GM21737 (cell line): Measurements from ENCODE around the gene CRKL.
"Not testable (repeated sequence)": the region's sequence is repeated elsewhere in the genome, so short reads cannot be mapped to it uniquely, and the experiment has no call there.

Source experiments
- ATAC-seq: cut with Tn5 transposase; IDR thresholded peaks from one replicate; pipeline ENCODE4 v1.9.1; 2021; ENCODE audit warnings: mild to moderate bottlenecking, moderate library complexity; ENCODE audit not compliant: unreplicated experiment

Gene CRKL

DNA sequence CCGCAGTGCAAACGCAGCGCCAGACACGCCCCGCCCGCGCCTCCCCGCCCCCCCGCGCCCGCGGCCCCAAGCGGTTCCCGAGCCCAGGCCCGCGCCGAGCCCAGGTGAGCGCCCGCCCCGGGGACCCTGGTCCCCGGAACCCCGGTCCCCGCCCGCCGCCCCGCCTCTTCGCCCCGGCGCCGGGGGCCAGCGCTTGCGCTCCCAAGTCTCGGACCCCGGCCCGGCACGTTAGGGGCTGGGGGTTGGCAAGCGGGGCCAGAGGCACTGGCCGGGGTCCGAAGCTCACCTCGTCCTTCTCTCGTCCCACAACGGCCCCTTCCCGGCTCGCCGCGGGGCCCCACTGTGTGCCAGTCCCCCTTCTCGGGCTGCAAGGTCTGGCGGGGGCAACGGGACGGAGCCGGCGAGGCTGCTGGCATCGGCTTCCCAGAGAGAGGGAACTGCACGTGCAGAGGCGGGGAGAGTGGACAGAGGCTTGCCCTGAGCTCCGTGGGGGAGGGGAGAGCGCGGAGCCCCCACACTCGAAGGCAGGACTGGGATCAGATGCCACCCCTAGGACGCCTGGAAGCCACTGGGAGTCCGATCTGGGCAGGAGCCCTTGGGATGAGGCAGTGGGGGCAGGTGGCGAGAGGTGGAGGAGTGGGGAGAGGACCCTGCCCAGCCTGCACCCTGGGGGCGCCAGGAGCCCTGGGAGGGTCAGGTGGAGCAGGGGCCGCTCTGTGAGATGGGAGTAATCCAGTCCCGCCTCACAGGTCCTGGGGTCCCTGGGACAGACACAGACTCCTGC, 48.1 kb downstream of the CRKL start:
- no peak for ATAC-seq

DNA sequence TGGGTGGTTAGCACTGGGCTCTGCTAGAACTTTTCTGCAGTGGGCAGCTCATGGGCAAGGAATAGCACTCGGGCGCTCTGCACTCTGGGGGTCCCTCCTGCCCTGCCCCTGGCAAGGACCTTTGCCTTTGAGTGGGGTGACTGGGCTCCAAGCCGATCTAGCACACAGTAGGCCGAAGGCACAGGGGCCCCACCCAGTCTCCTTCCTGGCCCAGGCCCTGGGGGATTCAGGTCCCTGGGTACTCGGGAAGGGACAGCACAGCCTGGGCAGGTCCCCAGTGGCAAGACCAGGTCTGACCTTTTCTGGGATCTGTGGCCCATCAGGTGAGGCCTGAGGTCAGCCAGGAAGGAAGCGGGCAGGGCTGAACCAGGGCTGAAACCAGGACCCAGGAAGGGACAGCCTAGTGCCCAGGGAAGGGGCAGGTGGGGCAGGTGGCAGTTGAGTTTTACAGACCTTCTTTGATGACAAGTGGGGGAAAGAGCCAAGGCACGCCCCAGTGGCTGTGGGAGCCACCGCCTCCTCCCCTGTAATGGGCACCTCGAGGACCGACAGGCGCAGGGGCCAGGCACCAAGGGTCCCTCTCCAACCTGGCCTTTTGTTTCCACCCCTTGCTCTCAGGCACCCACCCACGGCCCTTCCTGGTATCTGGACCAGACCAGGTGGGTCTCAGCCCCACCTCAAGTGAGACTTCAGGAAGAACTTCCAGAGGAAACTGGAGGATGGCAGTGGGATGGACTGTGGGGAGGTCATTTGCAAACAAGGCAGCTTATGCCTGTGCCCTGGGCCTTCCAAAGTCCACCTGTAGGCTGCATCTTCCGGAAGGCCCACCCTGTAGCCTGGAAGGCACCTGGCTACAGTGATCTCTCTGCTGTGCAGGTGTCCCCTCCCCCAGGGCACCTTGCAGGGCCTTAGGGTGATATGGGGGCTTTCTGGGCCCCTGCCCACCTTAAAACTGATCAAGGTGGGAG, 49.0 kb downstream of the CRKL start:
- no peak for ATAC-seq

DNA sequence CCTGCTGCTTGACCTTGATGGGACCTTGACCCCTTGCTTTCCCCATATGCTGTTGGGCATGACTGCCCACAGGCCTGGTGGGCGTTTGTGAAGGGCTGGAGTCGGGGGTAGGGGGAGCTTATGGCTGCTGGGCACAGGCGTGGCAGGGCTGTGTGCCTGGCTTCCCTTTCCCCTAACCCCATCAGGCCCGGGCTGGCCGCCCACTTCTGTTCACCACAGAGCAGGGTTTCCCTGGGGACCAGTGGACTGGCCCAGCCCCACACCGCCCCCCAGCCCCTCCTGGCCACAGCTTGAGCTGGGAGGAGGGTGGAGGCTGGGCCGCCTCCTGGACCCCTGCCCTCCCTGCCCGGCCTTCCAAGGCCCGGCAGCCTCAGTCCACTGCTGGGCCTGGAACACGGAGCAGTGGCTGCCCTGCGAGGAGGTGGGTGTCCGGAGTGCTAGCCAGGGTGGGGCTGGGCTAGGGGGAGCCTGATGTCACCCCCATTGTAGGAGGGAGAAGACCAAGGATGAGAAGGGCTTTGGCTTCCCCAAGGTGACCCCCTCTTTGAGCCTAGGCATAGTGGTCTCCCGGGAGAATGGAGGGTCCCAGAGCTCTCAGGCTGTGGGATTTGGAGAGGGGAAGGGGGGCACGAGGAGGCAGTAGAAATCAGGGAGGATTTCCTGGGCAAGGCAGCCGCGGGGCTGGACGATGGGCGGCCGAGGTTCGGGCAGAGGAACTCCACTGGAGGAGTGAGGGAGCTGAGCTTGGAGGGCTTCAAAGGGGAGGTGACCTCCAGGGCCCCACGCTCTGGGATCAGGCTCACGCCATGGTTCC, 49.9 kb downstream of the CRKL start, which contains the start of gene AIFM3:
Gene AIFM3, plus strand, starts transcription at position 373 of the 814 bp plus-strand sequence. CDS start 690 bp downstream, outside the sequence.
- ATAC-seq = no peak

DNA sequence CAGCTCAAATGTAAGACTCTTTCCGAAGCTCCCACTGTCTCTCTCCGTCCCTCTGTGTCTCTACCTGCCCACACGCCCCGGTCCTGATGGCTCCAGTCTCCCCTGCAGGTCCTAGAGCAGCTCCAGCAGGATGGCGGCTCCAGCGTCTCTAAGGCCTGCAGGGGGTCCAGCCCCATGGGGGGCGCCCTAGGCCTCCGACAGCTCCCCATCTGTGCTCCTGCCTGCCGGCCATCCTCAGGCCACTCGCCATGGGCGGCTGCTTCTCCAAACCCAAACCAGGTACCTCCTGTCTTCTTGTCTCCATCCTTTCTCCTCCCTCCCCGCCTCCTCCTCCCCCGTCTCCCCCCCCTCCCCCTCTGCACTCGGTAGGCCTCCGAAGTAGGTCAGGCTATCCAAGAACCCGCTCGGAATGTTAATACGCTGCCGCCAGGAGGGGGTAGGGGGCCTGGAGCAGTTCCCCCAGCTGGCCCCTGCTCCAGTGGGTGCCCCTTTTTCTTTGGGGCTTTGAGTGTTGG, 50.5 kb downstream of the CRKL start:
- ATAC-seq = no peak

DNA sequence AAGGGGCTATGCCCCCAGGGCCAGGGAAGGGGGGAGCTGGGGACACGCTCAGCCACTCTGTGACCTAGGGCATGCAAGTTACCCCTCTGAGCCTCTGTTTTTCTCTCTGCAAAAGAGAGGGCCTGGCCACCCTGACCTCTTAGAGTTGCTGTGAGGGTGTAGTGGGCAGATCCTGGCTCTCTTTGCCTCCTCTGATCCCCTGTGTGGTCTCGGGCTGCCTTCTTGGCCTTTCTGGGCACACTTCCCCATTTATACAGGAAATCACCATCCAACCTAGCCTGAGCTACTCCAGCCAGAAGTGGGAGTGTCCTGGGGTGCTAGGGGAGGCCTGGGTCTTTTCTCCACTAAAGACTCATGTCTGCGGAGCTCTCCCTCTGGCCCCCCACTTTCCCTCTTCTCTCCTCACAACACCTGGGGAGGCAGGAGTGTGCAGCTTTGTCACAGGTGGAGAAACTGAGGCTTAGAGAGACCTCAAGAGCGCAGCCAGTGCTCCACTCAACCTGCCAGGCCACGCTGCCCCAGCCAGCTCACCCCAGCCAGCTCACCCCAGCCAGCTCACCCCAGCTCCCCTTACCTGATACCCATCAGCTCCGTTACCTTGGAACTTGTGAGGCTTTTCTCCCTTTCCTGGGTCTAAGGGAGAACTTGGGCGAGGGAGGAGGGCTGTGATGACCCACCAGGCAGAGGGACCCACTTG, 51.2 kb downstream of the CRKL start:
- no peak for ATAC-seq

DNA sequence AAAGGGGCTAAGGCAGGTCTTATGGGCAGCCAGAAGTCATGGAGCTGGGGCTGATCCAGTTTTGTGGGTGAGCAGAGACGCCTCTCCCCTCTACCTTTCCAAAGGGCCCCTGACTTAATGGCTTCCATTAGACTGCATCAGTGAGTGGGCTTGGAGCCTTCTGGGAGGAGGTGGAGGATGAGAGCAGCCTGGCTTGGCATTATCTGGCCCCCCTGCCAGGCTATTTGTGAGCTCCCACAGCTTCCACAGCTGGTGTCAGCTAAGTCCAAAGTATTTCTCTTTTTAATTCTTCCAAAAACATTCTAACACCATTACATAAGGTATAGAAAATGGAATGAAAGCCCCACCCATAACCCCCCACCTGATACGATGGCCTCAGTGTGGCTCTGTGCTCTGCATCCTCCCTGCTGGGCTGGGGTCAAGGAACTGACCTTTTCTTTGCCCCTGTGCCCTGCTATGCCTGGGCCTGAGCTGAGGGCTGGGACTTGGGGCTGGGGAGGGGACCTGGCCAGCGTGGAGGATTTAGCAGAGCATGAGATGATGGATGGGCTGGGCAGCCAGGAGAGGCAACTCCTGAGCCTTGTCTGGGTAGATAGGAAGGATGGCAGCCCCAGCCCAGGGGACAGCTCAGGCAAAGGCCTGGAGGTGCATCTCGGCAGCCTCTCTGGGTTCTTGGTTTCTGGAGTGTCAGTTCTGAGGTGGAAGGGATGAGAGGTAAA, 53.9 kb downstream of the CRKL start:
- ATAC-seq = no peak

DNA sequence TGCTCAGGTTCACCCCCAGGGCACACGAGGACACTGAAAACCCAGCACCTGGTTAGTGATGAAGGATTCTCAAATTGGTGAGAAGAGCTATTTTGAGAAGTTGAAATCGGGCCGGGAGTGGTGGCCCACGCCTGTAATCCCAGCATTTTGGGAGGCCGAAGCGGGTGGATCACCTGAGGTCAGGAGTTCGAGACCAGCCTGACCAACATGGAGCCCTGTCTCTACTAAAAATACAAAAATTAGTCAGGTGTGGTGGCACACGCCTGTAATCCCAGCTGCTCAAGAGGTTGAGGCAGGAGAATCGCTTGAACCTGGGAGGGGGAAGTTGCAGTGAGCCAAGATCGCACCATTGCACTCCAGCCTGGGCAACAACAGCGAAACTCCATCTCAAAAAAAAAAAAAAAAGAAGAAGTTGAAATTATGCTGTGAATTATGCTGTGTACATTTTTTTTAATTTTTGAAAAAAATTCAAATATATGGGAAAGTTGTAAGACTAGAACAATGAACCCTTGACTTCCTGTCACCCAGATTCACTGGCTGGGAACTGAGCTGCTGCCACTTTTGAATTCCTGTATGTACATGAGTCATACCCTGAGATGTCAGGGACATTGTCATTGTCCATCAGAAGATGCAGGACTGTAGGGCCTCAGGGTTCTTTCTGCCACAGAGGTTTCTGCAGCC, 54.9 kb downstream of the CRKL start:
- not testable (repeated sequence) for ATAC-seq

DNA sequence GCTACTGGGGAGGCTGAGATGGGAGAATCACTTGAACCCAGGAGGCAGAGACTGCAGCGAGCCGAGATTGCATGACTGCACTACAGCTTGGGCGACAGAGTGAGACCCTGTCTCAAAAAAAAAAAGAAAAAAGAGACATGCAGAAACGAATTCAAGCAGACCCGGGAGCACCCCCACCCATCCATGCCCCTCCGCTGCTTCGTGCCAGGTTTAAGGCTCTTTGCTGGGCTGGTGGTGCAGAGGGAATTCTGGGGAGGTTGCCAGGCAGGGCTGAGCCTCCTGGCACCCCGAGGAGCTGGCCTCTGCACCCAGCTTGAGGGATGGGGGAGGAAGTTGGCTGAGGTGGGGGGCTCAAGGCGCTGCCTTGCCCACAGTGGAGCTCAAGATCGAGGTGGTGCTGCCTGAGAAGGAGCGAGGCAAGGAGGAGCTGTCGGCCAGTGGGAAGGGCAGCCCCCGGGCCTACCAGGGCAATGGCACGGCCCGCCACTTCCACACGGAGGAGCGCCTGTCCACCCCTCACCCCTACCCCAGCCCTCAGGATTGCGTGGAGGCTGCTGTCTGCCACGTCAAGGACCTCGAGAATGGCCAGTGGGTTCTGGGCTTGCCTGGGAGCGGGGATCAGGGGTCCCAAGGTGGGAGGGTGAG, 55.8 kb downstream of the CRKL start:
- no peak for ATAC-seq

DNA sequence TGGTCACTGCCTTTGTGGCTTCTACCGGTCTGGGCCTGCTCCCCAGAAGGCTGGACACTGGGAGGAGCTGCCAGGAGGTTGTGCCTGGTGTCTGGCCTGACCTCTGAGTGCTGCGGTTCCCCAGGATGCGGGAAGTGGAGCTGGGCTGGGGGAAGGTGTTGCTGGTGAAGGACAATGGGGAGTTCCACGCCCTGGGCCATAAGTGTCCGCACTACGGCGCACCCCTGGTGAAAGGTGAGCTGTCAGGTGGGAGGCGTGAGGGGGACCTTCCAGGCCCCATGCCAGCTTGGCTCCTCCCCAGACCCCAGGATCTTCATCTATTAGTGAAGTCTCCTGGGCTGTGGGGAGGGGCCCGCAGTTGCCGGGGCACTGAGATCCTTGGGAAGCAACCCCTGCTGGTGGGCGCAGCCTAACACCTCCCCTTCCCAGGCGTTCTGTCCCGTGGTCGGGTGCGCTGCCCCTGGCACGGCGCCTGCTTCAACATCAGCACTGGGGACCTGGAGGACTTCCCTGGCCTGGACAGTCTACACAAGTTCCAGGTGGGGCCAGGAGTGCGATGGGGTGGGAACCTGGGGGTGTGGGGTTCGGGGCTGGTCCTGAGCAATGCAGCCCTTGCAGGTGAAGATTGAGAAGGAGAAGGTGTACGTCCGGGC, 56.6 kb downstream of the CRKL start:
- ATAC-seq = no peak

DNA sequence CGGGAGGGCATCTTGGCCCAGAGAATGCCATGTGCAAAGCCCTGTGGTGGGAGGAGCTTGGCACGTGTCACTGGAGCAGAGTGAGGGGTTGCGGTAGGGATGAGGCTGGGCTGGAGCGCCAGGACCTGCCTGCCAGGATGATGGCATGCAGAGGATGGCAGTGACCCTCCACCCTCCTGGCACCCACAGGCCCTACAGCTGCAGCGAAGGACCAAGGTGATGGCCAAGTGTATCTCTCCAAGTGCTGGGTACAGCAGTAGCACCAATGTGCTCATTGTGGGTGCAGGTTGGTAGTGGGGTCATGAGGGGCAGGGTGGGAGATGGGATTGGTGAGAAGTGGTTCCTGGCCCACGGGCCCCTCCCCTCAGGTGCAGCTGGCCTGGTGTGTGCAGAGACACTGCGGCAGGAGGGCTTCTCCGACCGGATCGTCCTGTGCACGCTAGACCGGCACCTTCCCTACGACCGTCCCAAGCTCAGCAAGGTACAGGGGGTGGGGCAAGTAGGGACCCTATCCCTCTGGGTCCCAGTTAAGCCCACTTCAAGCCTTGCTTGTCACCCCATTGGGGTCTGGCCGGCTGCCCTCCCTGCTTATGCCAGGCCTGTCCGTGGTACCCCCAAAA, 57.2 kb downstream of the CRKL start:
- no peak for ATAC-seq

DNA sequence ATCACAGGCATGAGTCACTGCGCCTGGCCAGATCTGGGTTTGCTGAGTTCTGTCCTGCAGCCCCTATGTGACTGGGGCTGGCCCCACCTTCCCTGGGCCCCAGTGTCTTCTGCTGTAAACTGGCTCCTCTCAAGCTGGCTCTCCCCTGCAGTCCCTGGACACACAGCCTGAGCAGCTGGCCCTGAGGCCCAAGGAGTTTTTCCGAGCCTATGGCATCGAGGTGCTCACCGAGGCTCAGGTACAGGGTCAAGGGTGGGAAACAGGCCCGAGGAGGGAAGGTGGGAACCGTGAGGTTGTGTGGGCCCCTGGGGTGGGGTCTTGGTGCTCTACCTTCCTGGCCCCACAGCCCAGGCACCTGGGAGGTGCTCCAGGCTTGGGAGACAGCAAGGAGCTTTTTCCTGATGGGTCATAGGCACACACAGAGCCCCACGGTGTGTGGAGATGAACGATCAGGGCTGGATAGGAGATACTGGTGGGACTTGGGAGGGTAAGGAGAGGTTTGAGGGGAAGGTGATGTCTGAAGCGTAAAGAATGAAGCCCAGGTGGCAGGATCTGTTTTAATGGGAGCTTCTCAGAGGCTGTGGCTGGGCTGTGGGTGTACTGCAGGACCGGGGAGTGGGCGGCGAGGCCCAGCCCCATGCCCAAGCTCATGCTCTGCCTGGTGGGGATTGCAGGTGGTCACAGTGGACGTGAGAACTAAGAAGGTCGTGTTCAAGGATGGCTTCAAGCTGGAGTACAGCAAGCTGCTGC, 58.5 kb downstream of the CRKL start:
- ATAC-seq = no peak

DNA sequence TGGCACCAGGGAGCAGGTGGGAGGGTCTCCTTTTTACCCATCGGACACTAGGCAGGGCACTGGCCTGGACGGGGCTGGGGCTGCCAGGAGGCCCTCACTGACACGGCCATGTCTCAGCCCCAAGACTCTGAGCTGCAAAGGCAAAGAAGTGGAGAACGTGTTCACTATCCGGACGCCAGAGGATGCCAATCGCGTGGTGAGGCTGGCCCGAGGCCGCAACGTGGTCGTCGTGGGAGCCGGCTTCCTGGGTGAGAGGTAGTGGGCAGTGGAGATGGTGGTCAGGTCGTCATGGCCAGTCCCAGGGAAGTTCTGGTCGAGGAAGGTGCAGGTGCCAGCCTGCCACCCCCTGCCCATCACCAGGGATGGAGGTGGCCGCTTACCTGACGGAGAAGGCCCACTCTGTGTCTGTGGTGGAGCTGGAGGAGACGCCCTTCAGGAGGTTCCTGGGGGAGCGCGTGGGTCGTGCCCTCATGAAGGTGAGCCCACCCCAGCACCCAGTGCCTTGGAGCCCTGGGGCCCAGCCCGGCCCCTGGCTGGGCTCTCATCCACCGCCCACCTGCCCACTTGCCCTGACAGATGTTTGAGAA, 59.2 kb downstream of the CRKL start:
- ATAC-seq = no peak

DNA sequence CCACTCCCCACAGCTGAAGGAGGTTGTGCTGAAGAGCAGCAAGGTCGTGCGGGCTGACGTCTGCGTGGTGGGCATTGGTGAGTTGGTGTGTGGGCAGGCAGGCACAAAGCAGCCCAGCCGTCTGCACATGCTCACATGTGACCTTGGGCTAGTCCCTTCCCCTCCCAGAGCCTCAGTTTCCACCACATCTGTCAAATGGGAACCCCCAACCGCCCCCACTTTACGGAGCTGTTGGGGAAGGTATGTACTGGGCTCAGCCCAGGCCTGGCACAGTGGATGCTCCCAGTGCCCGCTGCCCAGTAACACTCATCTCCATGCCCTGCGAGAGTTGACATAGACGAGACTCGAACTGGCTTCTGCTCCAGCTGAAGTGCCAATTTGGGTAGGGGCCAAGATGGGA, 59.8 kb downstream of the CRKL start:
- no peak for ATAC-seq

DNA sequence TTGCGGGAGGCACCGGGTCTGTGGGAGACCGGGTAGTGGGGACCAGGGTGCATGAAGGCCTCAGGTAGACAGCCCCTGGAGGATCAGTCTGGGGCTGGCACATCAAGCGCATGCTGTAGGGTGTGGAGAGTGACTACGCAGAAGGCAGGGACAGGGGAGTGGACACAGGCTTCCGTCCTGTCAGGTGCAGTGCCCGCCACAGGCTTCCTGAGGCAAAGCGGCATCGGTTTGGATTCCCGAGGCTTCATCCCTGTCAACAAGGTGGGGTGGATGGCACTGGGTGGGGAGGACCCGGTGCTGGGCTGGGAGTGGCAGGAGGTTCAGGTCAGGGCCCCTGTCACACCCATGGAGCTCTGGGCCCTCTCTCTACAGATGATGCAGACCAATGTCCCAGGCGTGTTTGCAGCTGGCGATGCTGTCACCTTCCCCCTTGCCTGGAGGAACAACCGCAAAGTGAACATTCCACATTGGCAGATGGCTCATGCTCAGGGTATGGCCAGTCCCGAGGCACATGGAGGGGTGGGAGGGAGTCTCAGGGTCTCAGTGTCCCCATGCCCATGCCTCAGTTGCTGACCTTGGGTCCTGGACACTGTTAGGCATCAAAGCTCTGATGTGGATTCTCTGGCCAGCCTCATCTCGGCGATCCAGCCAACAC, 60.4 kb downstream of the CRKL start:
- ATAC-seq = no peak

DNA sequence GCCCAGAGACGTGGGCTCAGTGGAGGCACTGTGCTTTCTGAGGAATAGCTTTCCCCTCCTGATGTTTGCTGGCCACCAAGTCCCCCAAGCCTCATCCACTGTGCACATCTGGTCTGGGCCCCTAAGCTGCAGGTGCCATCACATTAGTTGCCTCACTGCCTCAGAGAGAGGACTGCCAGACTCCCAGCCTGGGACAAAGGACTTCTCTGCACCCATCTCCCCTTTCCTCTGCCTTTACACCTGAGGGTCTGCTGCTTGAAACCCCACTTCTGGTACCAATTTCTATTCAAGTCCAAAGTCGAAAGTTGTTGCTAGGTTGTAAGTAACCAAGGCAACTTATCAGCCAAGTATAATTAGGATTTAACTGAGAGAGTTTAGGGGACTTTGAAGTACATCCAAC, 61.2 kb downstream of the CRKL start:
- no peak for ATAC-seq

DNA sequence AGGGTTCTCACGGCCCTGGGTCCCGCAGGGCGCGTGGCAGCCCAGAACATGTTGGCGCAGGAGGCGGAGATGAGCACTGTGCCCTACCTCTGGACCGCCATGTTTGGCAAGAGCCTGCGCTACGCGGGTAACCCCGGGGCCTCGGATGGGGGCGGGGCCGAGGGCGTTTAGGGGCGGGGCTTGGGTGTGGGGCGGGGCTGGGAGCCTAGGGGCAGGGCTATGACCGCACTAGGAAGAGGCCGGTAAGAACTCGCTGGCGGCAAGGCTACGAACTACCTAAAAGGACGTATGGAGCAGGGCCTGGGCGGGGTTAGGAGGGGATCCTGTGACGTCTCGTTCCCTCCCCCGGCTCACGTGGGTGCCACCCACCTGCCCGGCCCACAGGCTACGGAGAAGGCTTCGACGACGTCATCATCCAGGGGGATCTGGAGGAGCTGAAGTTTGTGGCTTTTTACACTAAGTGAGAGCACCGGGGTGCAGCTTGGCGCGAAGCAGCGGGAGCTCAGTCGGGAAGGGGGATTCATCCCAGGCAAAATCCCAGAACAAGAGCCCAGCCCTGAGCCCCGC, 62.1 kb downstream of the CRKL start:
- ATAC-seq = no peak
